Gastrocnemius medialis (tissue), 4 donors: Measurements from ENCODE around the gene DNAJC18.
A peak's percentile ranks its signal among the peaks of the same experiment; 100 is the strongest.

ENCODE experiments used
- CTCF ChIP-seq, 5 experiments: fragments of 450-650 bp in 3 of 5; fragments of 200-600 bp in 2 of 5; sonication (generic) in 2 of 5; IDR thresholded peaks in 4 of 5; conservative IDR thresholded peaks in 1 of 5; 1 replicate in 4 of 5; 2 replicates in 1 of 5; pipeline ENCODE4 v1.5.1; 2016 to 2019; ENCODE audit warnings: antibody characterized with exemption in 5 of 5, mild to moderate bottlenecking in 3 of 5, moderate library complexity in 3 of 5
- POLR2A ChIP-seq, 2 donors: fragments of 450-650 bp; IDR thresholded peaks; one replicate each; pipeline ENCODE4 v1.6.1; 2017; ENCODE audit warnings: antibody characterized with exemption in 2 of 2, mild to moderate bottlenecking in 2 of 2, moderate library complexity in 2 of 2

GRCh38 chr5:139385061-139386049 is 54.0 kb downstream of the DNAJC18 start:
- TF ChIP-seq CTCF (IDR thresholded peaks at IDR 0.05 in 4 of 5, conservative IDR thresholded peaks at IDR 0.05 in 1 of 5) (peak in 4 of 5 experiments; percentile 10 to 48 (median 38)), POLR2A (IDR thresholded peaks at IDR 0.05) (no peak)
